Measurements from ENCODE around the gene SAPCD2. TPM values are rescaled to one million over a fixed set of nuclear protein-coding genes. Genes with fewer than 3 reads are reported as not detected.

SAPCD2 gene
- total RNA-seq, 1 experiment from 2014 or later, result 18.4 TPM

GRCh38 chr9:137032858-137033257 is 37.5 kb downstream of the SAPCD2 start:
- Histone ChIP-seq H3K4me3 (ENCODE audit: low read depth in 2 of 2, low read length in 2 of 2) (no peak overlapping the region), H3K27me3 (ENCODE audit: control insufficient read depth, insufficient read depth, low read length) (no peaks in the 10 kb centered on the region), H3K9me3 (ENCODE audit: control insufficient read depth, insufficient read depth, low read depth, low read length) (no peaks in the 10 kb centered on the region), H3K4me1 (ENCODE audit: control insufficient read depth, insufficient read depth, low read length) (peaks cover 11% of the 10 kb centered on the region), H3K36me3 (ENCODE audit: control insufficient read depth, insufficient read depth, low read length) (no peaks in the 10 kb centered on the region), H3K27ac (ENCODE audit: low read length) (no peak overlapping the region)
- TF ChIP-seq SIN3A (IDR thresholded peaks at IDR 0.05; ENCODE audit: borderline replicate concordance, insufficient read depth, low read depth, low read length), result no peak
- CTCF ChIA-PET, result interaction anchor here (0.5 kb wide), 1 partner anchor 114 kb away, joined by 3 read pairs; no protein-coding TSS in a partner anchor
- in situ Hi-C loops (cut with HindIII; ENCODE audit: low pct_unique_long_range_greater_than_20kb, low sequenced_read_pairs) (no loop called here), intact Hi-C loops (cut with micrococcal nuclease; ENCODE audit: unreplicated experiment) (loop anchor here (10.0 kb wide), 1 partner anchor 88 kb away; the partner anchor contains the start of genes C8G and FBXW5)
- POLR2A ChIA-PET, result no interaction called here
- ATAC-seq (no peak), DNase-seq (ENCODE audit: low read depth, low spot score) (no peak)
- no TSS peak for BruUV-seq (replicated peaks)

GRCh38 chr9:137031904-137032640 is 38.3 kb downstream of the SAPCD2 start, which contains the start of gene FUT7:
FUT7 (minus strand) TSS chr9:137032088; CDS start chr9:137031991, 97 bp downstream.
- DNase-seq (ENCODE audit: low read depth, low spot score) (no peak), ATAC-seq (no peak)
- Histone ChIP-seq H3K4me1 (ENCODE audit: control insufficient read depth, insufficient read depth, low read length) (peaks cover 17% of the 10 kb centered on the region), H3K27me3 (ENCODE audit: control insufficient read depth, insufficient read depth, low read length) (no peaks in the 10 kb centered on the region), H3K4me3 (ENCODE audit: low read depth in 2 of 2, low read length in 2 of 2) (no peak within 1 kb of the TSS), H3K36me3 (ENCODE audit: control insufficient read depth, insufficient read depth, low read length) (no peaks in the 10 kb centered on the region), H3K27ac (ENCODE audit: low read length) (no peak within 1 kb of the TSS), H3K9me3 (ENCODE audit: control insufficient read depth, insufficient read depth, low read depth, low read length) (no peaks in the 10 kb centered on the region)
- BruUV-seq (replicated peaks), result no TSS peak
- ChIA-PET POLR2A (no interaction called here), CTCF (interaction anchor here (0.5 to 0.7 kb wide), 3 partner anchors 33 to 113 kb away, joined by 3 to 8 read pairs (median 5); partner anchors contain the start of gene UAP1L1)
- TF ChIP-seq CTCF (IDR thresholded peaks at IDR 0.05) (no peak), TCF7L2 (IDR thresholded peaks at IDR 0.05; ENCODE audit: low read depth, low read length) (no peak), SIN3A (IDR thresholded peaks at IDR 0.05; ENCODE audit: borderline replicate concordance, insufficient read depth, low read depth, low read length) (no peak), POLR2AphosphoS5 (IDR thresholded peaks at IDR 0.05; ENCODE audit: low read depth, low read length) (no peak), REST (IDR thresholded peaks at IDR 0.05; ENCODE audit: insufficient read depth in 1 of 2, low read depth in 2 of 2, low read length in 1 of 2) (no peak)
- in situ Hi-C loops (cut with HindIII; ENCODE audit: low pct_unique_long_range_greater_than_20kb, low sequenced_read_pairs) (no loop called here), intact Hi-C loops (cut with micrococcal nuclease; ENCODE audit: unreplicated experiment) (loop anchor here (10.0 kb wide), 1 partner anchor 87 kb away; the partner anchor contains the start of genes C8G and FBXW5)
